GM21447 (cell line): ENCODE results near the gene TNFRSF19.
A peak's percentile ranks its signal among the peaks of the same experiment; 100 is the strongest.
"Not testable (repeated sequence)": the region's sequence is repeated elsewhere in the genome, so short reads cannot be mapped to it uniquely, and the experiment has no call there.

ENCODE experiments used
- ATAC-seq: cut with Tn5 transposase; IDR thresholded peaks from one replicate; pipeline ENCODE4 v1.9.1; 2021; ENCODE audit not compliant: unreplicated experiment

TNFRSF19 gene

DNA sequence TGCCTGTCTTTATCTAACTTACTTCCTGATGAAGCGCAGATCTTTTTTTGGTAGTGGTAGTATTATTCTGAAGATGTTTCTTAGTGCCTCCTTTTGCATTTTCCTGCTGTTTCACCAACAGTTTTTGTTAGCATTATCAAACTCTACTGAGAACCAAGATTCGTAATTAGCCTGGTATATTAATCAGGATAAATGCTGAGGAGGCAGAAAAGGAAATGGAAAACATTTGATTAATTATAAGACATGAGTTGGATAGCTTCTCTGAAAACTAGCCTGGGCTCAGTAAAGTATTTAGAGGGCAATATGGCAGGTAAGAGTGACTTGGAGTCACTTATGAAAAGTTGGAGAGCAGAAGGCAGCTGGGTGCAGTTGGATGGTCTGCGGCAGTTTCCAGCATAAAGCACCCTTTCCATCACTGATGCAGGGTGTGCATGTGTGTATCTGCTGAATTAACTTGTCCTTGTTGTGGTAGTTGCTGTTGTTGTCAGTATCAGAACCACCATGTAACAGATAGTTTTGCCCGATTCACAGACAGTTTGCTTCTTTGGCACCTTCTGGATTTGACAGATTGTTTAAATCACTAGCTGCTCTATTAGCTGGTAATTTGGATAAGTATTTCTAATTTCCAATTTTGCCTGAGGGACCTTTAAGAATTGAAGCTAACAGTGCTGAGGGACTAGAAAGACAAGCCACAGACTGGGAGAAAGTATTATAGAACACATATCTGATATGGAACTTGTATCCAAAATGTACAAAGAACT lies 6.9 kb upstream of the TNFRSF19 start:
- no peak for ATAC-seq

DNA sequence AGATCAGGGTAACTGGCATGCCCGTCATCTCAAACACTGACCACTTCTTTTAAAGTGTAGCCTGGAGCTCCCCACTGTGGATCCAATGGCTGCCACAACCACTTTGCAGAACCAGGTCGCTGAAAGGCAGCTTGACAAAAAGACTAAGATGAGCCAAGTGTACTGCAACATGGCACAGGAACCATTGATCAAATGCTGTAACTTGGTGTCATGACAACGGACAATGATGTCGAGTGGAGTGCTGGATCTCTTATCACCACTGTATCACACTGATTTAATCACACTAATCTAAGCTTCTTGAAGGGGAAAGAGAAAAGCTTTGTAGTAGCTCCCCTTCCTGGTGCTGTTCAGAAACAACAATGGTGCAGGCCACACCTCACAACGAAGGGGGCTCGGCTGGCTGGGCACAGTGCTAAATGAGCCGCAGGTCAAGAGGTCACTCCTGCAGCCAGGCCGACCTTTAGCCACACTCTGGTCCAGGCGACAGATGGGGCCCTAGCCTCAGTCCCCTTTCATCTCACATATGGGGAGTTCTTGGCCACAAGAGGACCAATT lies 2.2 kb upstream of the TNFRSF19 start:
- ATAC-seq: no peak

DNA sequence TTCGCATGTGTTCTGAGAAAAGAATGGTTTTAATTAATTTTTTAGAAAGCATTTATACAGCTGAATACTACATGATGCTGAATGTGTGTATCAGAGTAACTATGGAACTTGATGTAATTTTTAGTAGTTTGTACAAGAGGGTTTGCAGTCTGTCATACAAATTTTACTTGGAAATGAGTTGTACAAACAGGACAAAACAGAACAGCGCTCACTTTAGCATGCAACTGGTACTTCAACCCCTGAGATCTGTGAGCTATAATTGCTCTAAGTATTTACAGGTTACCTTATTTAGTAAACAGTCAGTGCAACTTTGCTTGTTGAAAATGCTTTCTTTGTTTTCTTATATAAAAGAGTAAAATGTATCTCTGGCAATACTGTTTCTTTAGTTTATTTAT lies 706 bp downstream of the TNFRSF19 start:
- ATAC-seq: no peak

DNA sequence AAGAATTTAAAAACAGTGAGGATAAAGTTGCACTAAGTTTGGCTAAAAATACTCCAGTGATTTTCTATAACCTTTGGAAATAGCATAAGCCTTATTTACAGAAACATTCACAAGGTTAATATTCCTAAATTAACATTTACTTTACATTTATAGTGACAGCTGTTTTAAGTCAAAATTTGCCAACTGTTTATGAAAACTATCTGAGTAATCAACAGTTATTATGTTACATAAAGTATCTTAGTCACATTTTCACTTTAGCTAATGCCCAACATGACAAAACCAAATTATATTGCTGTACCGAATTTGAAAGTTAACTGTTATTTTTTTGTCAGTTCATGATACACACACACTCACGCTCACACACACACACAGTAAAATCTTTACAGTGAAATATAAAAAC lies 1.2 kb downstream of the TNFRSF19 start:
- ATAC-seq: no peak

DNA sequence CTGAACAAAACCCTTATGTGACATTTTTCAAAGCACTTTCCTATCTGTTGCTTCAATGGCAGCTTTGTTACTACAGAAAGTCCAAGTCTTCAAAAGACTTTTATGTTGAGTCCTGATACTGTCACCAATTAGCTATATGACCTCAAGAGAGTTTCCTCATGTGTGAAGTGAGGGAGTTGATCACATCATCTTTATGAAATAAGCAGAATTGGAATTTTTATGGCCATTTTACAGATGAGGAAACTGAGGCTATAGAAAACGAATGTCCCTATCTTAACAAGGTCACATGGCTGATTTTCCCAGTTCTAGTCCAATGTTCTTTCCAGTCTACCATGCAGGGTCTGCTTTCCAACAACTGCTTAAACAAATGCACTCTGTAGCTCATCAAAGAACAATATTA lies 2.6 kb downstream of the TNFRSF19 start:
- no peak for ATAC-seq

DNA sequence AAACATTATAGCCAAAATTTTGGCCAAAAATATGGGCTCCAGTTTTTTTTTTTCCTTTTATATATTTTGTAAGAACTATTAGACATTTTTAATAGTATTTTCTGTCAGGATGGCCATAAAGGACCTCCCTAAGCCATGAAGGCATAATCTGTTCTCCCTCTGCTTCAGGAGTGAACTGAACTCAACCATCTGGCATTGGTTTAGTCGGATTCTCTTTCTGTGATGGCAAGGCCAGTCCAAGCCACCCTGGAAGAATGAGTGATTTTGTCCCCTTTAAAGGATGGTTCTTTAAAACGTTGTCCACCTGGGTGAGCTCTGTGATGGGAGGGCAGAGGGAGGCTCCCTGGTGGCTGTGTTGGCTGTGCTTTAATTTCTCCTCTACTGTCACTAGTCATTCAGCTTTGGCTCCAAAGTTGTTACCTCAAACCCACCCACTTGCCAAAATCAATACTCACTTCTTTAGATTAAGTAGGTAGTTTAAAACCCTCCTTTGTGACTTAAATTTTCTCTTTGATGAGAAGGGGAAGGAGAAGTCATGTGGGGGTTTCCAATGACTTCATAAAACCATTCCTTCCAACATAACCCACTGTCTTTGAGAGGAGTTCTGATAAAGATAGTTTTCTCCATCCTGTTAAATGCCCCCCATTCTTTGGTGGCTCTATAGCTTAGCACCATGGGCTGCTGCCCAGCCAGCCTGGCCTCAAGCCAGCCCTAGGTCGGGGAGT lies 4.4 kb downstream of the TNFRSF19 start:
- ATAC-seq: no peak

DNA sequence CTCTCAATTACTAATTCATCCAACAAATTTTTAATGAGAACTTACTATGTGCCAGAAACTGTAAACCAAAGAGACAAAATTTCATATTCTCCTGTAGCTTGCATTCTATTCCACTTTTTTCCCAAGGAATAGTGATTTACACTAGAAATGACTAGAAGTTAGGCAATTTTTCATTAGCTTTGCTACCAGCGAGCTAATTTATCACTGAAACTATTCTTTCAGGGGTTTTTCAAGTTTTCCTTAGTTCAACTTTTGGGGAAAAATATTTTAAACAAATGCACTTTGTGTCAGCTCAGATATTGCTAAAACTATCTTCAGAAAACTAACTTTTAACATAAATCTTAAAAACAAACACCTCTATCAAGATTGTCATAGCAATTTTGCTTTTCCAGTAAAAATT lies 5.4 kb downstream of the TNFRSF19 start:
- no peak for ATAC-seq

DNA sequence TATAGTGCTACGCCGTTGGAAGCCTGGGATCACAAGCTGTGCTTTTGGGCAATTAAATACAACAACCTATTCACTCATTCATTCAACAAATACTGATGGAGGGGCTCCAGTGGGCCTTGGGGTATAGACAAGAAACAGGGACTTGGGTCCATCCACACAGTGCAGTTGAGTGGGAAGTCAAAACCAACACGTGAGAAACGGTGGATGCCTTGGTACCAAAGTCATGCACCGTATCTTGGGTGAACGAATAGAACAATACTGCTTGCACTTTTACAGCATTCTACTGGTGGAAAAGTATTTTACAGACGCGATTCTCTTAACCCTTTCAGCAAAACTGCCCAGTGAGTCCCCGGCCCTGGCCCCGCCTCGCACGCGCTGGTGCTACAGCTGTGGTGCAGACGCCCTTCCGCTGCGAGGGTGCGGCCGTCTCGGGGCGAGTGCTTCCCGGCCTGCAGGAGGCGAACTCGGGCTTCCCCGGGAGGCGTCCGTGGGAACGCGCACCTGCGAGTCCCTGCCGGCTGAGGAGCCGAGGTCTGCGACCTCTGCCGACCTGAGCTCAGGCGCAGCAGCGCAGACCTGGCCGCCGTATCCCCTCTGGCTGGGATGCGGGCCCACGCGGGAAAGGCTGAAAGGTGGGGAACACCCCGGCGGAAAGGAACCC lies 8.3 kb downstream of the TNFRSF19 start:
- peak; percentile 67 for ATAC-seq

DNA sequence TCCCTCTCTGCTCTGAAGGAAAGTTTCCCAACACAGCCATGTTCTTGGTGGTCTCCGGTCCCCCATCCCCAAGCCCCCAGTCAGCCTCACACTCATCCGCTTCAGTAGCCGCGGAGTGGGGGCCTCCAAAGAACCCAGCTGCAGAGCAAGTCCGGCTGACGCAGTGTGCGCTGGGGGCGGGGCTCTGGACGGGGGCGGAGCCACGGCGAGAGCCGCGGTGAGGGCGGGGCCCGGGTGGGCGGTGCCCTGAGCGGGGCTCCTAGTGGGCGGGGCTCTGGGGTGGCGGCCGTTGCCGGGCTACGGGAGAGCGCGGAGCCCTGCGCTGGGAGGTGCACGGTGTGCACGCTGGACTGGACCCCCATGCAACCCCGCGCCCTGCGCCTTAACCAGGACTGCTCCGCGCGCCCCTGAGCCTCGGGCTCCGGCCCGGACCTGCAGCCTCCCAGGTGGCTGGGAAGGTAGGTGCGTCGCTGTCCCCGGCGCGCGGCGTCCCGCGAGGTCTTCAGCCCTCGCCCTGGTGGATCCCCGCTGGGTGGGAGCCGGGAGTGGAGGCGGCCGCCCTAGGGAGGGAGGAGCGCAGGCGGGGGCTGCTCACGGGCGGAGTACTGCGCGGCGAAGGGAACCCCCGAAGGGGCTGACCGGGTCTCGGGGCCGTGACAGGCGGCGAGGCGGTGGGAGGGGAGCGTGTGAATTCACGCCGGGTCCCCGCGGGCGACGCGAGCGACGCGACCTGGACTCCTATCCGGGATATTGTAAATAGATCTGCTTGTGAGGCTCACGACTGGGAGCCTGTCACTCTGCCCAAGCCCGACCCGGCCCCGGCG lies 9.1 kb downstream of the TNFRSF19 start:
- peak; percentile 90 for ATAC-seq

DNA sequence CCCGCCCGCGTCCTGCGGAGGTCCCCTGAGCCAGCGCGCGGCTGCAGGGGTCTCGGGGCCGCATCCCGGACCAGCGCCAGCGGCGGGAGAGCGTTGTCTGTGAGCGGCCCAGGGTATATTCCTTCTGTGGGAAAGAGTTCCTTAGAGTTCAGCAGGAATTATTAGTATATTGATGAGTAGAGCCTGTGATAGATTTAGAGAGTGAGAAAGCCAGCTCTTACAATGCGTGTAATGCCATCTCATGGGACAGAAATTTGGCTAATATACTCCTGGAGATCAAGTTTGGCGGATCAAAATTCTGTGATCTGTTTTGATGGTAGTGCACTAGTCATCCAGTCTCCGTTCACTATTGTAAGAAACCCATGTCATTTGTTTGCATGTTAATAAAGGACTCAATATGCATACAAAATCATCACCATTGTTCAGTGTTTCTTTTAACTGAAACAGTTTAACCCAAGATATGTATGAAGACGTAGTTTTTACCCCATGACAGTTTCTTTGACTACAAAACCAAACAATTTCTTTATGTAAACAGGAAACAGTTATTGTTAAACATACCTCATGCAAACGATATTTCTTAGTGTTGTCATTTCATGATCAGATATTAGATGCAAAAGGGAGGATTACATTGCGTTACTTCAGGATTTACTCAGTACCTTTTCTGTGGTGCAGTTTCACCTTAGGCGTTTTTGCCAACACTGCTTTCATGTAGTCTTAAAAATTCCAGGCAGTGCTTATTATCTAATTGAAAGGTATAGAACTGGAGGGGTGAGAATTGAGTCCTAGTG lies 9.9 kb downstream of the TNFRSF19 start:
- peak; percentile 7 for ATAC-seq

DNA sequence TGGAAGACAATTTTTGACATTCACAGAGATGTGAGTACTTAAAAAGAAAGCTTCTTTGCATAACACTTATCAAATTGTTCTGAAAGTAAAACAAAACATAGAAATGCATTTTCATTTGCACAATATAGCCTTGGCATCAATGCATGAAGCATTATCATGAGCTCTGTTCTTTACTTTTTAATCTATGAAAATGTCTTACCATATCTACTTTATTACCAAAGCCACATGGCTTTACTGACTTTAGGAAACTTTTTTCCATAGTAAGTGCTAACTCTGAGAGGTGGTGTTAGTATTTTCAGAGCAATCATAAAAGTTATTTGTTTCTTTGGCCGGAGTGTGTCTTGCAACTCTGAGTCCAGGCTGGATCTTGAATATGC lies 10.5 kb downstream of the TNFRSF19 start:
- ATAC-seq: no peak

DNA sequence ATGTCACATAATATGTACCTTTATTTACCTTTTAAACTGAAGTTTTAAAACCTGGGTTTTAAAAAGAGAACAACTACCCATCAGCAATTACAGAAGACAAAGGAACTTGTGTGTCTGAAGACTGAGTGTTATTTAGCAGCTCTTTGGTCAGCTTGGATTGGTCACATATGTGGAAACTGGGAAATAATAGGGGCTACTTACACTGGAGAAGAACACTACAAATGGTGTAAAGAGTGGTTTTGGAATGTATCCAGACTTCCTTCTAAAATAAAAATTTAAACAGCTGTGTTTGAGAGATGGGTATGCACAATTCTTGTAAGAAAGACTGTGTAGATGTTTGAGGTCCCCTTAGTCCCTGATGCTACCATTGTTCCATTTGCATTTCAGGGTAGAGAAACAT lies 13.3 kb downstream of the TNFRSF19 start:
- ATAC-seq: no peak

DNA sequence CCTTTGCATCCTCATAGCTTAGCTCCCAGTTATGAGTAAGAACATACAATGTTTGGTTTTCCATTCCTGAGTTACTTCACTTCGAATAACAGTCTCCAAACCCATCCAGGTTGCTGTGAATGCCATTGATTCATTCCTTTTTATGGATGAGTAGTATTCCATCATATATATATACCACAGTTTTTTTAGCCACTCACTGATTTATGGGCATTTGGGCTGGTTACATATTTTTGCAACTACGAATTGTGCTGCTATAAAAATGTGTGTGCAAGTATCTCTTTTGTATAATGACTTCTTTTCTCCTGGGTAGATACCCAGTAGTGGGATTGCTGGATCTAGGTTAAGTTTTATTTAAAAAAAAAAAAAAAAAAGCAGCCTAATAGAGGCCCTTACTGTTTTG lies 14.1 kb downstream of the TNFRSF19 start:
- no peak for ATAC-seq

DNA sequence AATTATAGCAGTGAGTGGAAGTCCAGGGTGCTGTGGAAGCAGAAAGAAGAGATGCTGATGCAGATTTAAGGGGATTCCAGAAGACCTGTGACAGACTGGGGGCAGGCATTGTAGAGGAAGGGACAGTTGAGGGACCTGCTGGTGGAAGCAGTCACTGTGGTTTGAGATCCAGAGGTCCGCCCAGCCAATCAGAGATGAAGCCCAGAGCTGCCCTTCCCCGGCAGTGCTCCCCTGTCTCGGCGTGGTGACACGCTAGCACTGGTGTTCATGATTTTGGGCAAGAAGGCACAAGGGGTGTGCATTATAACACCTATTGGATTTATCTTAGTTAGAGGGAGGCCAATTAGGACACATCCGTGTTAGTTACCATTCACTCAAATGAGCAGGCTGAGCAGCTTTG lies 16.1 kb downstream of the TNFRSF19 start:
- no peak for ATAC-seq

DNA sequence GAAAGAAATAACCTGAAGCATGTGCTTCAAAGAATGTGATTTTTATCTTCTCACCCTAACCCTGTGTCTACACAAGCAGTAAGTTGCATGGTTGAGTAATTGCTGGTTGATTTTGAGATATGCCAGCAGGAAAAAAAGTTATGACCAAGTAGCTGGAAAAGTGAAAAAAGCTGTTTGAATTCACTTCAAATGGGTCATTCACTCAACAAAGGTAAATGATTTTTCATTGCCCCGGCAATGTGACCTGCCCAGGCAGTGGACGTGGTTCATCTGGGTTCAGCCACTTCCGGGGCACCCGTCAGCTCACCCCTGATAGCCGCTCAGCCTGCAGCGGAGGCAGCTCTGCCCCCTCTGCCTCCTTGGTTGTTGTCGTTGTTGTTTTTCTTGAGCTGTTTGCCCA lies 18.5 kb downstream of the TNFRSF19 start:
- ATAC-seq: no peak

DNA sequence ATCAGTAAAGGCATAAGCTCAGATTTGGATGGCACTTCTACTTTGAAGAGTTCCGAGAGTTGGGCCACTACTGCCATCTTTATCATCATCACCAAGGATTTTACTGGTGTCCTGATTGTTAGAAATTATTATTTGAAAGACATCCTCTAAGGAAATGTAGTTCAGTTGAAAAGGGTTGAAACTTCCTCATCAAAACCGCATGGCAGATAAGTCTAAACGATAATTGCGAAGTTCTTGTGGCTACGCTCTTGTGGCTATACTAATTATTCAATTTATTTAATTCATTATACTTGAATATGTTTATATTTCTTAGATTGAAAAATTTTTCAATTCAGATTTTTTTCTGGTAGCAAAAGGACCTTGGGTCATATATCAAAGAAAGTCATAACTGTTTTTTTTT lies 22.4 kb downstream of the TNFRSF19 start:
- no peak for ATAC-seq

DNA sequence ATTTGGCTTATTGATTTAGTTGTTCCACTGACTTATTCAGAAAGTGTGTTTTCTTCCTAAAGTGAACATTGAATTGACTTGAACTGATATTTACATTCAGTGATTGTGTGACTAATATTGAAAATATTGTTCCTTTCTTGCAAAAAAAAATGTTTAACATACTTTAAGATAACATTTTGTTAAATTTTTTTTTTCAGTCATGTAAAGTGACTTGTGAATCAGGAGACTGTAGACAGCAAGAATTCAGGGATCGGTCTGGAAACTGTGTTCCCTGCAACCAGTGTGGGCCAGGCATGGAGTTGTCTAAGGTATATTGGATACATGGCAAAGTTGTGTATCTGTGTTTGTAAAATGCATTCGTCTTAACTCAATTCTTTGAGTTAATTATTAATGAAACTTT lies 22.9 kb downstream of the TNFRSF19 start:
- ATAC-seq: no peak

DNA sequence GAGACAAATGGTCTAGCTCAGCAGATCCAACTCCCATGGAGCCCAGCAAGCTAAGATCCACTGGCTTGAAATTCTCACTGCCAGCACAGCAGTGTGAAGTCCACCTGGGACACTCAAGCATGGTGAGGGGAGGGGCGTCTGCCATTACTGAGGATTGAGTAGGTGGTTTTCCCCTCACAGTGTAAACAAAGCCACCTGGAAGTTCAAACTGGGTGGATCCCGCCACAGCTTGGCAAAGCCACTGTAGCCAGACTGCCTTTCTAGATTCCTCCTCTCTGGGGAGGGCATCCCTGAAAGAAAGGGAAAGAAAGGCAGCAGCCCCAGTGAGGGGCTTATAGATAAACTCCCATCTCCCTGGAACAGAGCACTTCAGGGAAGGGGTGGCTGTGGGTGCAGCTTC lies 24.1 kb downstream of the TNFRSF19 start:
- not testable (repeated sequence) for ATAC-seq

DNA sequence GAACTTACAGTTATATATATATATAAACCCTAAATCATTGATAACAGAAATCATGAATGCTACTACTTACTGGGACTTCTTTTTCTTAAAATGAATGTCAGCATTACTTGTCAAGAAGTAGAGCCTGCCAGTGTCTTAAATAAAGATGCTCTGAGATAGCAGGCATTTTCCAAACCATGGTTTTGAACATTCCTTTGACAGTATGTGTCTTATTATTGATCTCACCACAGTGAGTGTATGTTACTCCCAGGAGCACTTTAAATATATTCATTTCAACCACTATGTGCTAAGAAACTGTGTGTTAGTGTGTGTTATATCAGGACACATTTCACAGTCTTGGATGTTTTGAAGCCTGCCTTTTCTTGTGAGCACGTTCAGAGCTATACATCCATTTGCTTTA lies 28.2 kb downstream of the TNFRSF19 start:
- no peak for ATAC-seq
